WTC11 (cell line): Measurements from ENCODE around the gene CCDC61. TPM values are rescaled to one million over a fixed set of nuclear protein-coding genes. Genes with fewer than 3 reads are reported as not detected.

Source experiments
- ATAC-seq: fragments of 200-7000 bp; cut with Tn5 transposase; 2 replicates; pipeline ENCODE4 v1.10.0; 2021; ENCODE audit warnings: mild to moderate bottlenecking, moderate library complexity
- CTCF ChIA-PET: fragments of 300-600 bp; sonication (Branson Sonifier 250); formaldehyde crosslinking; loops from one replicate; lab custom pipeline; 2021; ENCODE audit warnings: antibody characterized with exemption; lab: Charles Lee
- POLR2A ChIA-PET: fragments of 350-600 bp; sonication (Branson Sonifier 250); formaldehyde crosslinking; loops from one replicate; lab custom pipeline; 2021; ENCODE audit warnings: antibody characterized with exemption; lab: Charles Lee
- DNase-seq: peaks from one replicate; pipeline ENCODE4 v3.0.0; 2021; ENCODE audit warnings: low spot score
- H3K27ac Mint-ChIP-seq: 2 replicates; pipeline ENCODE4 v1.8.0; 2021; ENCODE audit warnings: mixed read lengths
- H3K27me3 Mint-ChIP-seq: 2 replicates; pipeline ENCODE4 v1.8.0; 2021; ENCODE audit warnings: low read depth, mild to moderate bottlenecking, moderate library complexity, mixed read lengths
- H3K36me3 Mint-ChIP-seq: 2 replicates; pipeline ENCODE4 v1.8.0; 2021; ENCODE audit warnings: mixed read lengths
- H3K4me1 Mint-ChIP-seq: 2 replicates; pipeline ENCODE4 v1.8.0; 2022; ENCODE audit warnings: mixed read lengths
- H3K4me3 Mint-ChIP-seq: 2 replicates; pipeline ENCODE4 v1.8.0; 2021; ENCODE audit warnings: mild to moderate bottlenecking, moderate library complexity, mixed read lengths
- H3K9me3 Mint-ChIP-seq: 2 replicates; pipeline ENCODE4 v1.8.0; 2021; ENCODE audit warnings: mixed read lengths
- CBFB ChIP-seq: sonication (generic); formaldehyde crosslinking; IDR thresholded peaks from 2 replicates; pipeline ENCODE4 v1.8.1; 2022; ENCODE audit warnings: mild to moderate bottlenecking, low read depth, missing genetic modification reagents
- CDX4 ChIP-seq: fragments of 250-450 bp; sonication (Bioruptor Pico); IDR thresholded peaks from 2 replicates; pipeline ENCODE4 v1.9.0; 2021; ENCODE audit warnings: moderate library complexity, mild to moderate bottlenecking, inconsistent platforms, borderline replicate concordance
- CREM ChIP-seq: sonication (generic); formaldehyde crosslinking; IDR thresholded peaks from 2 replicates; pipeline ENCODE4 v1.8.1; 2022; ENCODE audit warnings: mild to moderate bottlenecking, missing genetic modification reagents, moderate library complexity
- ERG ChIP-seq: fragments of 250-450 bp; sonication (Bioruptor Pico); IDR thresholded peaks from 2 replicates; pipeline ENCODE4 v1.8.0; 2021; ENCODE audit warnings: mild to moderate bottlenecking
- ESRRA ChIP-seq: sonication (generic); formaldehyde crosslinking; IDR thresholded peaks from 2 replicates; pipeline ENCODE4 v1.8.1; 2022; ENCODE audit warnings: mild to moderate bottlenecking, missing genetic modification reagents, borderline replicate concordance
- ETV6 ChIP-seq: sonication (generic); formaldehyde crosslinking; IDR thresholded peaks from 2 replicates; pipeline ENCODE4 v1.8.1; 2022; ENCODE audit warnings: mild to moderate bottlenecking, missing genetic modification reagents
- FOXJ3 ChIP-seq: sonication (generic); formaldehyde crosslinking; IDR thresholded peaks from 2 replicates; pipeline ENCODE4 v1.9.0; 2021; ENCODE audit warnings: missing genetic modification reagents, mild to moderate bottlenecking, borderline replicate concordance
- FOXK1 ChIP-seq: sonication (generic); formaldehyde crosslinking; IDR thresholded peaks from 2 replicates; pipeline ENCODE4 v1.8.0; 2022; ENCODE audit warnings: mild to moderate bottlenecking, moderate library complexity, missing genetic modification reagents
- GABPB1 ChIP-seq: sonication (generic); formaldehyde crosslinking; IDR thresholded peaks from 2 replicates; pipeline ENCODE4 v1.8.1; 2023; ENCODE audit warnings: mild to moderate bottlenecking, missing genetic modification reagents
- IRF2 ChIP-seq: sonication (generic); formaldehyde crosslinking; IDR thresholded peaks from 2 replicates; pipeline ENCODE4 v1.8.0; 2022; ENCODE audit warnings: low read depth, missing genetic modification reagents, borderline replicate concordance
- SMAD4 ChIP-seq: sonication (generic); formaldehyde crosslinking; IDR thresholded peaks from 2 replicates; pipeline ENCODE4 v1.8.0; 2022; ENCODE audit warnings: mild to moderate bottlenecking, missing genetic modification reagents
- SP1 ChIP-seq: sonication (generic); formaldehyde crosslinking; conservative IDR thresholded peaks from 2 replicates; pipeline ENCODE4 v1.8.1; 2022; ENCODE audit warnings: missing genetic modification reagents
- USF1 ChIP-seq: sonication (generic); formaldehyde crosslinking; IDR thresholded peaks from 2 replicates; pipeline ENCODE4 v1.8.0; 2022; ENCODE audit warnings: mild to moderate bottlenecking, missing genetic modification reagents
- ZNF121 ChIP-seq: sonication (generic); formaldehyde crosslinking; IDR thresholded peaks from 2 replicates; pipeline ENCODE4 v1.8.0; 2023; ENCODE audit warnings: missing genetic modification reagents
- ZNF263 ChIP-seq: sonication (generic); formaldehyde crosslinking; IDR thresholded peaks from 2 replicates; pipeline ENCODE4 v1.8.1; 2022; ENCODE audit warnings: low read depth, mild to moderate bottlenecking, moderate library complexity, missing genetic modification reagents
- ZNF396 ChIP-seq: fragments of 250-450 bp; sonication (Bioruptor Pico); IDR thresholded peaks from 2 replicates; pipeline ENCODE4 v1.8.0; 2021; ENCODE audit warnings: mild to moderate bottlenecking, moderate library complexity, borderline replicate concordance
- ZNF532 ChIP-seq: fragments of 250-450 bp; sonication (Bioruptor Pico); IDR thresholded peaks from 2 replicates; pipeline ENCODE4 v1.9.0; 2021; ENCODE audit warnings: mild to moderate bottlenecking, borderline replicate concordance
- total RNA-seq: library from RNA; stranded (reverse); gene quantifications from 3 replicates; pipeline ENCODE4 v1.2.3, GENCODE V29; 2021
- TF ChIP-seq, protein P1 (sequence below): sonication (generic); formaldehyde crosslinking; IDR thresholded peaks from 2 replicates; pipeline ENCODE4 v1.8.1; 2023; ENCODE audit warnings: mild to moderate bottlenecking, moderate library complexity, missing genetic modification reagents
- TF ChIP-seq, protein P2 (sequence below): sonication (generic); formaldehyde crosslinking; IDR thresholded peaks from 2 replicates; pipeline ENCODE4 v1.8.1; 2023; ENCODE audit warnings: mild to moderate bottlenecking, missing genetic modification reagents, moderate library complexity
- TF ChIP-seq, protein P3 (sequence below): sonication (generic); formaldehyde crosslinking; IDR thresholded peaks from 2 replicates; pipeline ENCODE4 v1.8.0; 2022; ENCODE audit warnings: mild to moderate bottlenecking, missing genetic modification reagents

The CCDC61 gene
- total RNA-seq, 1 experiment from 2014 or later = 33.7 TPM

DNA sequence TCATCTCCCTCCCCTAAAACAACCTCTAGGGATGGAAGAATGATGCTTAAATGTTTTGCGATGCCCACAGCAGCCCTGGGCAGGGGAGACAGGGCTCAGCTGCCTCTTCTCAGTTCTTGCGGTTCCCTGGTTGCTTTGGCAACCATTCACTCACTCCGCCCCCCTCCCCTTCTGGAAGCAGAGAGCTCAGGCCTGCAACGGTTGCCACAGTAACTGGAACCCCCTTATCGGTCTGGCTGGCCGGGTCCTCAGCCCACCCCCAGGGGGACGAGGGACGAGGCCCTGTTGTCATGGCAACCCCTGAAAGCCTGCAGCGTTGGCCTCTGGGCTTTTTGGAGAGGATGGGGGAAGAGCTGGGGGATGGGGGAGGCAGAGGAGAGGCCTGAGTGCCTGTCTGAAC, 41.1 kb upstream of the CCDC61 start:
- ChIA-PET POLR2A (no interaction called here), CTCF (interaction anchor here (0.7 kb wide), 1 partner anchor 32 kb away, joined by 4 read pairs; no protein-coding TSS in a partner anchor)
- H3K4me1 Mint-ChIP-seq = peaks cover 6% of the 10 kb centered on the region; the same call in 1 of the 2 replicates
- DNase-seq = peak; percentile 26
- TF ChIP-seq, protein P1, sequence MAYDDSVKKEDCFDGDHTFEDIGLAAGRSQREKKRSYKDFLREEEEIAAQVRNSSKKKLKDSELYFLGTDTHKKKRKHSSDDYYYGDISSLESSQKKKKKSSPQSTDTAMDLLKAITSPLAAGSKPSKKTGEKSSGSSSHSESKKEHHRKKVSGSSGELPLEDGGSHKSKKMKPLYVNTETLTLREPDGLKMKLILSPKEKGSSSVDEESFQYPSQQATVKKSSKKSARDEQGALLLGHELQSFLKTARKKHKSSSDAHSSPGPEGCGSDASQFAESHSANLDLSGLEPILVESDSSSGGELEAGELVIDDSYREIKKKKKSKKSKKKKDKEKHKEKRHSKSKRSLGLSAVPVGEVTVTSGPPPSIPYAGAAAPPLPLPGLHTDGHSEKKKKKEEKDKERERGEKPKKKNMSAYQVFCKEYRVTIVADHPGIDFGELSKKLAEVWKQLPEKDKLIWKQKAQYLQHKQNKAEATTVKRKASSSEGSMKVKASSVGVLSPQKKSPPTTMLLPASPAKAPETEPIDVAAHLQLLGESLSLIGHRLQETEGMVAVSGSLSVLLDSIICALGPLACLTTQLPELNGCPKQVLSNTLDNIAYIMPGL (CRISPR knock-in tag) = no peak
- TF ChIP-seq ZNF121 (no peak), ETV6 (no peak), FOXJ3 (no peak), IRF2 (CRISPR knock-in tag) (no peak), CDX4 (CRISPR knock-in tag) (no peak), SP1 (CRISPR knock-in tag) (no peak), ESRRA (CRISPR knock-in tag) (no peak), GABPB1 (CRISPR knock-in tag) (no peak), ZNF532 (no peak), CREM (CRISPR knock-in tag) (no peak), FOXK1 (CRISPR knock-in tag) (no peak), ERG (no peak), SMAD4 (CRISPR knock-in tag) (no peak), CBFB (CRISPR knock-in tag) (no peak), ZNF396 (CRISPR knock-in tag) (no peak), USF1 (CRISPR knock-in tag) (no peak), ZNF263 (CRISPR knock-in tag) (no peak)
- TF ChIP-seq, protein P2, sequence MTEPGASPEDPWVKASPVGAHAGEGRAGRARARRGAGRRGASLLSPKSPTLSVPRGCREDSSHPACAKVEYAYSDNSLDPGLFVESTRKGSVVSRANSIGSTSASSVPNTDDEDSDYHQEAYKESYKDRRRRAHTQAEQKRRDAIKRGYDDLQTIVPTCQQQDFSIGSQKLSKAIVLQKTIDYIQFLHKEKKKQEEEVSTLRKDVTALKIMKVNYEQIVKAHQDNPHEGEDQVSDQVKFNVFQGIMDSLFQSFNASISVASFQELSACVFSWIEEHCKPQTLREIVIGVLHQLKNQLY (CRISPR knock-in tag) = no peak
- TF ChIP-seq, protein P3, sequence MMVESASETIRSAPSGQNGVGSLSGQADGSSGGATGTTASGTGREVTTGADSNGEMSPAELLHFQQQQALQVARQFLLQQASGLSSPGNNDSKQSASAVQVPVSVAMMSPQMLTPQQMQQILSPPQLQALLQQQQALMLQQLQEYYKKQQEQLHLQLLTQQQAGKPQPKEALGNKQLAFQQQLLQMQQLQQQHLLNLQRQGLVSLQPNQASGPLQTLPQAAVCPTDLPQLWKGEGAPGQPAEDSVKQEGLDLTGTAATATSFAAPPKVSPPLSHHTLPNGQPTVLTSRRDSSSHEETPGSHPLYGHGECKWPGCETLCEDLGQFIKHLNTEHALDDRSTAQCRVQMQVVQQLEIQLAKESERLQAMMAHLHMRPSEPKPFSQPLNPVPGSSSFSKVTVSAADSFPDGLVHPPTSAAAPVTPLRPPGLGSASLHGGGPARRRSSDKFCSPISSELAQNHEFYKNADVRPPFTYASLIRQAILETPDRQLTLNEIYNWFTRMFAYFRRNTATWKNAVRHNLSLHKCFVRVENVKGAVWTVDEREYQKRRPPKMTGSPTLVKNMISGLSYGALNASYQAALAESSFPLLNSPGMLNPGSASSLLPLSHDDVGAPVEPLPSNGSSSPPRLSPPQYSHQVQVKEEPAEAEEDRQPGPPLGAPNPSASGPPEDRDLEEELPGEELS (CRISPR knock-in tag) = no peak
- TF ChIP-seq, all 79 proteins: peak for 0
- no peak overlapping the region for H3K4me3 Mint-ChIP-seq
- no peak for ATAC-seq
- no peak overlapping the region for H3K27ac Mint-ChIP-seq
- peaks cover 8% of the 10 kb centered on the region for H3K9me3 Mint-ChIP-seq
- H3K27me3 Mint-ChIP-seq = peaks cover 73% of the 10 kb centered on the region
- H3K36me3 Mint-ChIP-seq = peaks cover 4% of the 10 kb centered on the region; the same call in 1 of the 2 replicates
